ENCODE data around the gene ZNF385C.

Gene ZNF385C

DNA sequence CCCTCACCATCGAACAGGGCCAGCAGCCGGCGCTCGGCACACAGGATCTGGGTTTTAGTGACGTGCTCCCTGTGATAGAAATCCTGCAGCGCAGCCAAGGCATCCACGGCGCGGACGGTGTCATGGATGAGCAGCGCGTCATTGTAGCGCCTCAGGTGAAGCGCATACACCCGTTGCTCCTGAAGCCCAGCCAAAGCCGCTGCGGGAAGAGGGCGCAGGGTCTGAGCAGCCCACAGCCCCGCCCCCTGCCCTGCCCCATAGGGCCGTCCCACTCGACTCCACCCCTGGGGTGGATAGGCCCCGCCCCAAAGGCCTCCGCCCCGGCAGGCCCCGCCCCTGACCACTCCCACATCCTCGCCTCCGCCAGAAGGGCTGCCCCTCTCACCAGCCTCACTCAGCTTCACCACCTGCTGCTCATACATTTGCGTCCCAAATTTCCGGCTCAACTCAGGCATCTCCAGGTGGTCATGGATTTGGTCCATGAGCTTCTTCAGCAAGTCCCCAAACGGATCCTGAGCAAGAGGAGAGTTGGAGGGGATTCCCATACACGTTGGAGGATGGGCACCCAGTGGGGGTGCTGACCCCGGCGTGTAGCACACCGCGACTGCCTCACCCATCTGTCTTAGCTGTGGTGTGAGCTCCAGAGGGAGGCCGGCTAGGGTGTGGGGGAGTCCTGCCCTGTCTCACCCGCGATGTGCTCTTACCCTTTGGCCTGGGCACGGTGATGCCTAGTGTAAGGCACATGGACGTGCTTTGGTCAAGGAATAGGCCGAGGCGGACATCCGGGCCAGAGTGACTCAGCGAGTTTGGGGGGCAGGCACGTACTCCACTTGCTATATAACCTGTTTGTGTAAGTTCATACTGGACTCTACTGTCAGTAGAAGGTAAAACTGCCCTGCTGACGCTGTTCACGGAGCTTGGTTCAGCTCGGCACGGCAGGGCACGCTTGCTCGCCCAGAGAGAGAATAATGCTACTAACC, 9.6 kb upstream of the ZNF385C start:
- DNase-seq (ENCODE audit: low spot score): peak; percentile 92

DNA sequence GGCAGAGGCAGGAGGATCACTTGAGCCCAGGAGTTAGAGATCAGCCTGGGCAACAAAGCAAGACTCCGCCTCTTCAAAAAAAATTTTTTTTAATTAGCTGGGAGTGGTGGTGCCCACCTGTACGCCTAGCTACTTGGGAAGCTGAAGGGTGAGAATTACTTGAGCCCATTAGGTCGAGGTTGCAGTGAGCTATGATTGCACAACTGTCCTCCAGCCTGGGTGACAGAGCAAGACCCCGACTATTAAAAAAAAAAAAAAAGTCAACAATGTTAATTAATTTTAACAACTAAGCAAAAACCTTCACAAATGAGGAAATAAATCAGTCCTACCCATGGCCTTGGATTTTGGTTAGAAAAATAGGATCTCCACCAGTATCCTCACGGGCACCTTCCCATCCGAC, 8.9 kb upstream of the ZNF385C start:
- DNase-seq (ENCODE audit: low spot score): no peak

DNA sequence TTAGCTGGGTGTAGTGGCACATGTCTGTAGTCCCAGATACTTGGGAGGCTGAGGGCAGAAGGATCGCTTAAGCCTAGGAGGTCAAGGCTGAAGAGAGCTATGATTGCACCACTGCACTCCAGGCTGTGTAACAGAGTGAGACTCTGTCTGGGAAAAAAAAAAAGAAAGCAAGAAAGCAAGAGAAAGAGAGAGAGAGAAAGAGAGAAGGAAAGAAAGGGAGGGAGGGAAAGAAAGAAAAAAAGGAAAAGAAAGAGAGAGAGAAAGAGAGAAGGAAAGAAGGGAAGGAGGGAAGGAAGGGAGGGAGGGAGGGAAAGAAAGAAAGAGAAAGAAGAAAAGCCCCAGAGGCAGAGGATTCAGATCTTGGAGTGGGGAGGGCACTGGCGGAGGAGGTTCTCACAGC, 7.7 kb upstream of the ZNF385C start:
- no peak for DNase-seq (ENCODE audit: low spot score)

DNA sequence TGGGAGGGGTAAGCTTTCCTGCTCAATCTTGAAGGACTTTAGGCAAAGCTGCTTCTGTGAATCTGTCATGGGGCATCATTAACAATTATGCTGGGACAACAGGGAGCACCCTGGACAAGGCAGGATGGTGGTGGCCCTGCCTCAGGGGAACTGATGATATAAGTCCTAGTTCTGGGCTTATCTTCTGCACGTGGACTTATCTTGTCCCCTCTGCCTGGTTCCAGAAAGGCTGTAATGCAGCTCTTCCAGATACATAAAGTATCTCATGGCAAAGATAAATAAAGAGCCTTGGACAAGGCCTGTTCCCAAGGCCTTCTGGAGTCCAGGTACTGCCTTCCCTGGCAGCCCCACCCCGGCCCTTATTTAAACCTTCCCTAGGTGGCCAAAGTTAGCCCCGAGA, 6.0 kb upstream of the ZNF385C start:
- no peak for DNase-seq (ENCODE audit: low spot score)

DNA sequence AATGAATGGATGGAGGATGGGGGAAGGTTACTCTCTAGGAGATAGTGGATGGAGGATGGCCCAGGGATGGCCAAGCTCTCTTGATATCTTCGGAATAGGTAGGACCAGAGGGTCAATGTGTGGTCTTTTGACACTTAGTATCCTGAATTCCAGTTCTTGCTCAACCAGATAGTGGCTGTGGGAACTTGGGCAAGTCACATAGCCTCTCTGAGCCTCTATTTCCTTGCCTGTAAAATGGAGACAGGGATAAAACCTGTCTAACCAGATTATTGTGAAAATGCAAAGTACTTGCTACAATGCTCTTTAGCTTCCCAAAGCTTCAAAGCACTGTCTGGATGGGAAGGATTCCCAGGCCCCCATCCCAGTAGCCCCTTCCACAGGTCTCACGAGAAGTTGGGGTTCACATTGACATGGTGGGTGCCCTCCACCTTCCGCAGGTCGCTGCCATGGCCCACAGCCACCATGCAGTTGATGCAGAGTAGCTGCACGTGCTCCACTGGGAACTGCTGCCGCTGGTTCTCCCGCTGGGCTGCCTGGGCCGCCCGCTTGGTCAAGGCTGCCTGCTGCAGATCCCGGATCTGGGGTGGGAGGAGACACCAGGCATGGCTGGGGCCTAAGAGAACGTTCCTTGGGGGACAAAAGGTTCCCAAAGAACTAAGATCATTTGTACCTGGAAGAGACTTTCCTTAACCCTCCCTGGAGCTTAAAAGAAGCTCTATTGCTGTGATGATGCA, 5.1 kb upstream of the ZNF385C start:
- DNase-seq (ENCODE audit: low spot score): no peak

DNA sequence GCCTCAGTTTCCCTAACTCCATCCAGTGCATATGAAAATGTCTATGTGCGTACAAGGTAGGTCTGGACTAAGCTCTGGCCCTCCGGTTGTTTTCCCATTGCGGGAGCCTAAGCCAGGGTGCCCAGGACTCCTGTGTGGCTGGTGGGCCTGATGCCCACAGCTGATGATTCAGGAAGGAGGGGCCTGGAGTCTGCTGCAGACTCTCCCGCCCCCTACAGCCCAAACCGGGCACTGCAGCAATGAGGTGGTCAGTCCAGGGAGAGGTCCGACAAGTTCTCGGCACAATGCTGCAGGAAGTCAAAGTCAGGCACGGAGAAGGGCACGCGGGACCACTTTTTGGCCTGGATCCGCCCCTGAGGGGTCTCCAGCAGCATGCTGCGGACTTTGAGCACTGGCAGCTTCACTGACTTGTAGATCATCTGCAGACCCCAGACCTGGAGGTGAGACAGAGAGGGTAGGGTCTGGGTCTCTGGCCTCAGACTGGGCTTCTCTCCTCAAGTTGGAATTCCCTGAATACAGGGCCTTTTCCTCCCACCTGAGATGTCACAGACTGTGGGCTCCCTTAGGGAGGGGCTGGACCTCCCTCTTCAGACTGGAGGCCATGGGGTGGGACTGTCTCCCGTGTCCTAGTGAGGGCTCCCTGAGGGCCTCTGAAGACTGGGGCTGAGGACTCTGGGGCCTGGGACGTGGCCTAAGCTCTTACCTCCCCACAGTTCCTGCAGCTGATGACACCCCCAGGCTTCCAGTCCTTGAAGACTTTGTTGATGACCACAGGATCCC, 3.4 kb upstream of the ZNF385C start:
- DNase-seq (ENCODE audit: low spot score): peak; percentile 72

DNA sequence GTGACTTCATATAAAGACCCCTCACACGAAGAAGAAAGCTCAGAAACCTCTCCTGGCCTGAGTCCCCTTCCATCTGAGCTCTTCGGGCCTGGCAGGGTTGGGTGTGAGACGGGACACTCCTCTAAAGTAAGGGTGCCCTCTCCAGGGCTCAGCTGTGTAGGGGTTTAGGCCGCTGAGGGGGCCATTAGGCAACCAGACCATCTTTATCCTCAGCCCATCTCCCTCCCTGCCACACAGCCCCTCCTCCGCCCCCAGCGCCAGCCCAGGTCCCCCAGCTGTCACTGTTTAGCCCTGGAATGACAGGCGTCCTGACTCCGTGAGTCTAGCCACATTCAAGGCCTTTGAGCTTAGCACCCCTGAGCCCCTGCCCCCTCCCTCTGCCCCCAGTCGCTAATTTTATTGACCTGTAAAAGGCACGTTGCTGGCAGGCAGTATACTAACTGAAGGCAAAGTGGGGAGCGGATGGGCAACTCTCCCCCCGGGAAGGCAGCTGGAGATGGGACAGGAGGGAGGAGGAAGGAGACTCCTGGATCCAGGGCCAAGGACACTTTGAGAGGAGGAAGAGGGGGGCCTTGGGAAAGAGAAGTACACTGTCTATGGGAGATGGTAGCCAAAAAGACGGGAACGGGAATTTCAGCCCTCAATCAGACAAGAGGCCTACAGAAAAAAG, 592 bp upstream of the ZNF385C start:
- DNase-seq (ENCODE audit: low spot score): no peak

DNA sequence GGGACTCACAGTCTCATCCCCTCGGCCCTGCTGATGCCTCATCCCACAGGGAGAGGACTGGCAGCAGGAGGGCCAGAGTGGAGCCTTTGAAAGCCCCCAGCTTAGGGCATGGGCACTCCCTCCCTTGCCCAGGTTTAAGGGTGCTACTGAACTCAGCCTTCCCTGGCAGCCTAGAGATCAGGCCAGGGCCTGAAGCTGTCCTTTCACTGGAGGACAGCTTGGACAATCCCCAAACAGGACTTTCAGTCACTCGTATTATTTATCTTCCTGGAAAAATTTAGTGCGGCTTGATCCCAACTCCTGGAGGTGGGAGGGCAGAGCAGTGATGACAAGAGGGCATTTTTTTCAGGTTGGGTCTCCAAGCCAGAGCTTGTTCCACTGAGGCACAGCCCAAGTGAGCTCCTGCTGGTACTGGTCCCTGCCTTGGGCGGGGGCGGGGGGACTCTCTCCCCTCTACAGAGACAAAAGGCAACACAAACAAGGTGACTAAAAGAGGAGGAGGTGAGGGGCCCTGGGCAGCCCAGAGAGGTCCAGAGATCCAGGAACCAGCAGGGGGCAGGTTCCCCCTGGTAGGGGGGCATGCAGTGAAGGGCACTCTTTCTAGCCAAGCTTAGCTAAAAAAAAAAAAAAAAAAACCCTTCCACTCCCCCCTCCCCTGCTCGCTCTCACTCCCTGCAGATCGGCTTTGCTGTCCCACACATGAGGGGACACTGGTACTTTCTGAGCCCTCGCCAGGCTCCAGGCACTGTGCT, 1.7 kb downstream of the ZNF385C start:
- DNase-seq (ENCODE audit: low spot score): no peak

DNA sequence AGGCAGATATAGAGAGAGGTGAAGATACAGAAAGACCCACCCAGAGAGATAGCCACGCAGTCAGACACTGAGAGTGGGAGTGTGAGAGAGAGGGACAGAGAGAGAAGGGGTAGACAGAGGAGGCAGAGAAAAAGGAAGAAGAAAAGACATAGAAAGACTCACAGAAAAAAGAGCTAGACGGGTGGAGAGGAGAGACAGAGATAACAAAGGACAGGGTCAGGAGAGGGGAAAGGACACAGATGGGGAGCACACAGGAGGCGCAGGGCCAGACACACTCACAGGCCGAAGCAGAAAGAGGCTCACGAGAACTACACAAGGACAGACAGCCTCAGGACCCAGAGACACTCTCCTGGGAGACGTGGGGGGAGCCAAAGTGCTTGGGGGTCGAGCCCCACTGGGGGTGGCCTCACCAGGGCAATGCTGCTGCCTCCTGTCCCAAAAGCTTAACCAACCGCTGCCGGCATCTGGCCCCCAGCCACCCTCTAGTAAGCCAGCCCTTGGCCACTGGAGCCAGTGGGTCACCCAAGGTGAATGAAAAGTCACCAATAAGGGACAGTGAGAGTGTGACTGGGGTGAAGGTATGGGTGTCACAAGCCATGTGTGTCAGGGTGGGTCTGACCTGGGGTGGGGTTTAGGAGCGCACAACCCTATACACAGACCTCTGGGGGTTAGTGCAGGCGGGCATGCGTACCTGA, 3.8 kb downstream of the ZNF385C start:
- no peak for DNase-seq (ENCODE audit: low spot score)

DNA sequence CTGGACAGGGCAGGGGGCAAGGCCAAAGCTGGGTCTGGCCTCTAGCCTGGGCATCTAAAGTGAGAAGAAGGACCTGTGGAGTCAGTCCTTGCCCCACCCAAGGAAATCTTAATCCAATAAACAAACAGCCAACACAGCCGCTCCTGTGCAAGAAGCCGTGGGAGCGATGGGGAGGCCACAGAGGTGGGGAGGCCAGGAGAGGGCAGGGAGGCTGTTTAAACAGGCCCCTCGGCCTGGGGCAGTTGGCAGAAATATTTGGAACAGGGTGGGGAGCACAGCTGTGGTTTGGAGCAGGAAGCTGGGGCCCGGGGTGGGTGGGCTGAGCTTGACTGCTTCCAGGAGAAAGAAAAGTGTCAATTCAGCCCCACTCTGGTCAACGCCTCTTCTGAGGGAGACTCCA, 5.3 kb downstream of the ZNF385C start:
- no peak for DNase-seq (ENCODE audit: low spot score)

DNA sequence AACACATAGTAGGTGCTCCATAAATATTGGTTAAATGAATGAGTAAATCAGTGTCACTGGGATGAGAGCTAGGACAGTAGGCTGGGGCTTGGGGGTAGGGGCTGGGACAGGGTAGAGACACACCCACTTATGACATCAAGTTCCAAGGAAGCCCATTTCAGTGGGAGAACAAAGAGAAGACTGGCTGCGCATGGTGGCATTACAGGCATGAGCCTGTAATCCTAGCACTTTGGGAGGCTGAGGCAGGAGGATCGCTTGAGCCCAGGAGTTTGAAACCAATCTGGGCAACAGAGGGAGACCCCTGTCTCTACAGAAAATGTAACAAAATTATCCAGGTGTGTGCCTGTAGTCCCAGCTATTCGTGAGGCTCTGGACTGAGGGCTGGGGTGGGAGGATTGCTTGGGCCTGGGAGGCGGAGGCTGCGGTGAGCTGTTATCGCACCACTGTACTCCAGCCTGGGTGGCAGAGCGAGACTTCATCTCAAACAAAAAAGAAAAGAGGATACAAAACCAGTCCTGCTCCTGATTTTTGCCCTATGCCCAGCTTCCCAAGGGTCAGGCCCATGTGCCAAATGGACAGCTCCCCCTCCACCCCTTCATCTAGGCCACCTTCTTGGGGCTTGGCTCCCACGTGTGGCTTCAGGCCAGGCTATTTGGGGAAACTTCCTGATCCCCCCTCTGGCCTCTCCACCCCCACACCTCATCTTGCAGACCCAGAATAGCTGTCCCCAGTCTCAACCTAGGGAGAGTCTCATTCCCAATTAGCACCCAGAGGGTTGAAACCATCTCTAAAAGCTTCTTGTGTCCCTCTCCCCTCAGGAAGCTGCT, 7.1 kb downstream of the ZNF385C start:
- DNase-seq (ENCODE audit: low spot score): no peak

DNA sequence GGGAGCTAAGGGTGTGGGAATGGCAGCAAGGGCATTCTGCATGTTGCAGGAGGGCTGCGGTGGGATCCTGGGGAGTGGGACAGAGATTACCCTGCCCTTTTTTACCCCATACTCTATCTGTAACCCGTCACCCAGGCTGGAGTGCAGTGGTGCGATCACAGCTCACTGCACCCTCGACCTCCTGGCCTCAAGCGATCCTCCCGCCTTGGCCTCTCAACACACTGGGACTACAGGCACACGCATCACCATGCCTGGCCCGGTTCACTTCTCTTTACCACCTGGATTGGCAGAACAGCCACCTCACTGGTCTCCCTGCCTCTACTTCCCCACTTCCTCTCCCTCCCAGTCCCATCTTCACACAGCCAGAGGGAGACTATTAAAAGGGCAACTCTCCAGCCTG, 9.5 kb downstream of the ZNF385C start:
- DNase-seq (ENCODE audit: low spot score): no peak

DNA sequence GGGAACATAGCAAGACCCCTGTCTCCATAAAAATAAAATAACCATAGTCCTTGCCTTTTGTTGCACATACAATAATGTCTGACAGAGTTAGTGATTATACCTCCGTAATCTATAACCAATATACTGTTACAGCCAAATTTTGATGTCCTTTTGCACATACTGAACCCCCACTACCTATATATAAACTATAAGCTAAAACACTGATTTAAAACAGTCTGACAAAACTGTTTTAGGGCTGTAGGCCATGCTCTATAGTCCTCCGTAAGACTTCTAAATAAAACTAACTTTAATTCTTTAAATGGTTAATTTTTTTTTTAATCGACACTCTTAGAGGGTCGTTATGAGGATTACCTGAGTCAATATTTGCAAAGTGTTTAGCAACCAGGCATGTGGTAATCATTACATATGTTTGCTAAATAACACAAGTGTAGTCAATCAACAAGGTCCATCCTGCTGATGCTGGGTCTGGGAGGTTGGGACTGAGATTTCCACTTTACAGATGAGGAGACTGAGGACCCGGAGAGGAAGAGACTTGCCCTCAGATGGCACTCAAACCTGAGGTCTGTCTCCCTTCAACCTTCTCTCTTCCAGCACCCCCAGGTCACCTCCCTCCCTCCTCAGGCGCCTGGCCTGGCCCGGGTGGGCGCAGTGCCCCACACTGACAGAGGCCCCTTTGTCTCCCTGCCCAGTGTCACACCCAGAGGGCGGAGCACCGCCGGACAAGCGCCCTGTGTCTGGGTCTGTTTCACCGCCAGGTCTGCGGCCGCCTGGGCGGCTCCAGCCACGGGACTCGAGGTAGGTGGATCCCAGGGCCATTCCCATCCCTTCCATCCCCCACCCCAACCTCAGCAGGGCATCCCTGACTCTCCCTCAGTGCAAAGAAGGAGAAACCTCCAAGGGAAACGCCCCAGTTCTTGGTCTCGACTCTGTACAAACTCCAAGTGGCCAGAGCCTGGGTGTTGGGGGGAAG, 10.3 kb downstream of the ZNF385C start:
- no peak for DNase-seq (ENCODE audit: low spot score)

DNA sequence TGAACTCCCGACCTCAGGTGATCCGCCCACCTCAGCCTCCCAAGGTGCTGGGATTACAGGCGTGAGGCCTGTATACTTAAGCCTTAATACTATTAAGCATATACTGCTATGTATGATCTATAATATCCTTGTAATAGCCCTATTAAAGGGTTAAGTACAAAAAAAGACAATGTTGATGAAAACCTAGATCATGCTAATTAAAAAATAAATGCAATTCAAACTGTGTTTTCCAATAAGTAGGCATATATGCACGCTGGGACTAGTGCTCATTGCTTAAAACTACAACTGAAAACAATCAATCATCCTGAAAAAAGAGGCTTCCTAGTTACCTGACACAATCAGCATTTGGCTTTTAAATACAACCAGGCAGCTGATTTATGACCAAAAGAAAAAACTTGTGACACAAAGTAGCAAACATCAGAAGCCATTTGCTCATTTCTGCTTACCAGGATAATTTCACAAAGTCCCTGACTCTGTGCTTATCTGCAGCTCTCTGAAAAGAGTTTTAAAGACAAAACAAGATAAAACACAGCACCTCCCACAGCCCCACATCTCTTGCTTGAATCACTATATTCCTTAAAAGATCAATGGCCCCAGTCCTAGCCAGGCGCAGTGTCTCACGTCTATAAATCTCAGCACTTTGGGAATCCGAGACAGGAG, 11.1 kb downstream of the ZNF385C start:
- no peak for DNase-seq (ENCODE audit: low spot score)

DNA sequence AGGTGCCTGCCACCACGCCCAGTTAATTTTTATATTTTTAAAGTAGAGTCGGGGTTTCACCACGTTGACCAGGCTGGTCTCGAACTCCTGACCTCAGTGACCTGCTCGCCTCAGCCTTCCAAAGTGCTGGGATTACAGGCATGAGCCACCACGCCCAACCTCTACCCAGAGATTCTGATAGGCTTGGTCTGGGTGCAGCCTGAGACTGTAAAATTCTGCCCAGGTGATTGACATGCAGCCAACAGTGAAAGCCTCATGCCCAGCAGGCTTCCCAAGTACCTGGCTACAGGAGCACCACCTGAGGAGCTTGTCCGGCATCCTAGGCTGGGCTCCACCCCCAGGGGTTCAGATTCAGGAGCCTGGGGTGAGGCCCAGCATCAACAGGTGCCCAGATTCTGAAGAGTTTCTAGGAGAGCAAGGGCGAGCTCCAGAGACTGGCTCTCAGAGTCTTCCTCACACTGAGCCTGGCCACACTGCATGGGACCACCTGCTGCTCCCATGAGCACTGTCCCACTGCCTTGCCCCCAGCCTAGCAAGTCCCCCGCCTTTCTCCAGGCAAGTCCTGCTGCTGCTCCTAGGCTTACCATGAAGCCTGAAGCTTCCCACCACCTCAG, 16.6 kb downstream of the ZNF385C start:
- no peak for DNase-seq (ENCODE audit: low spot score)

DNA sequence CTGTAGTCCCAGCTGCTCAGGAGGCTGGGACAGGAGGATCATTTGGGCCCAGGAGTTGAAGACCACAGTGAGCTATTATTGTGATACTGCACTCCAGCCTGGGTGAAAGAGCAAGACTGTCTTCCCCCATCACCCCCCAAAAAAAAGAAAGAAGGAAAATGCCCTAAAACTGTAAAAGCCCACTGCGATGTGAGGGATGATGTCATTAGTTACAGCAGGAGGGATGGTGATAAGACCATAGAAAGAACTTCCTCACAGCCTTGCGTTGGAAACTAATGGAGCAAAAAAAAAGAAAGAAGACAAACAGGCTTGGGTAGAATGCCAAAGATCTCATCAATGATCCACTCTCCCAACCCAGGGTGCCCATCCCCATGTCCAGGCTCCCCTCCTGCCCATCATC, 18.7 kb downstream of the ZNF385C start:
- DNase-seq (ENCODE audit: low spot score): no peak

DNA sequence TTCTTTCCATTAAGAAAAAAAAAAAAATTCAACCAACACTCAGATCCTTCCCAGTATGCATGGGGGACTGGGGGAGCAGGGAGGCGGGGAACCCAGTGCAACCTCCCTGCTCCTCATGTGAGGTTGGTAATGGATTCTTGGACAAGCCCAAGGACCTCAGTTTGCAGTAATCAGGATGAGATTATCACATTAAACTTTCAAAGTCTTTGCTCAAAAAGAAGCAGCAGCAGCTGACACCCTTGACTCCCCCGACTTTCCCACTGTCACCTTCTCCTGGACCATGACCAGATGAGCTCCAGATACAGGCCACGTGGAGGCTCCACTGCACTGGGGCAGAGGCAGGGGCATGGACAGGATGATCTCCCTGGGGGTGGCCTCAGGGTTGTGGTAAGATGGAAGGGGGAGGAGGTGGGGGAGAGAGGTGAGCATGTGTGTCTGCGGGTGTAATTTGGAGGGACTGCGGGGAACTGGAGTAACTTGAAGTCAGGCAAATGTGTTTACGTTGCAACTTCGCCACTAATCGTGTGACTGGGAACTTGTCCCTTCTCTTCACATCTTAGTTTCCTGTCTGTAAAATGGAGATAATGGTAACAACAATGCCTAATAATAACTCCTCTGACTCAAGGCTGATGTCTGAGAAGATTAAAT, 19.8 kb downstream of the ZNF385C start:
- no peak for DNase-seq (ENCODE audit: low spot score)
